ENCODE results near the gene FILIP1L. TPM values are rescaled to one million over a fixed set of nuclear protein-coding genes. Genes with fewer than 3 reads are reported as not detected.

Gene FILIP1L
- total RNA-seq, 1 experiment from 2014 or later = 0.17 TPM

DNA sequence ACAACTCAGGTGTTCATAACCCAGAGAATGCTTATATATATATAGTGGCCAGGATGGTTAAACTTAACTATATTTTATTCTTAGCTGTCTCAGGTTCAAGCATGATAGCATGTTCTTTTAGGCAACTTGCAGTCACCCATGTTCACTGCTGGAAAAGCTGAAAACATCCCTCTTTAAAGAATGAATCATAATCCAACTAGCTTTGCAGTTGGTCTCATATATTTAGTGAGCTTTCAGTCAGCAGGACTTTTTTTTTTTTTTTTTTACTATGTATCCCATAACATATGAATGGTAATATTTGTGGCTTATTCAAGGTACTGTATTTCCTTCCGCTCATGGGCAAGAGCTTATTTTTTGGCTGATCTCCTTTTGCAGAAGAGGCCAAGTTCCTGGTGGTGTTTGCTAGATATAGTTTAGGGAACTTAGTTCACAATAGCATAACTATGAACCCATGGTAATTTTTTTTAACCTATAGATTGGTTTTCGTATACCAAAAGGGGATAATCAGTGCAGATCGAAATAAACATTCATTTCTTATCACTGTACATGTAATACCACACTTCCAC lies 219.1 kb downstream of the FILIP1L start:
- H3K9ac ChIP-seq (ENCODE audit: low read length) = no peak overlapping the region
- H3K9me3 ChIP-seq (ENCODE audit: control insufficient read depth in 1 of 2, insufficient read depth in 1 of 2, low read depth in 1 of 2, low read length in 2 of 2) = no peaks in the 10 kb centered on the region
- H3K4me2 ChIP-seq (ENCODE audit: low read length) = peak overlapping the region; percentile 47
- H3K27me3 ChIP-seq (ENCODE audit: insufficient read depth, low read length) = no peaks in the 10 kb centered on the region
- POLR2A ChIA-PET = no interaction called here
- H3K79me2 ChIP-seq (ENCODE audit: insufficient read depth, low read length) = peaks cover 26% of the 10 kb centered on the region
- BruUV-seq (replicated peaks) = no TSS peak
- no peak overlapping the region for H3K27ac ChIP-seq (ENCODE audit: low read depth, low read length)
- no peaks in the 10 kb centered on the region for H3K9me2 ChIP-seq (ENCODE audit: insufficient read depth)
- RAD21 ChIA-PET (ENCODE audit: low non-redundant PET in 1 of 2, low total read pairs in 2 of 2, uncharacterized antibody in 2 of 2, unreplicated experiment in 2 of 2) = no interaction called here
- CTCF ChIA-PET = no interaction called here
- H2AFZ ChIP-seq (ENCODE audit: low read depth, low read length, poor library complexity, severe bottlenecking) = no peak overlapping the region
- no peaks in the 10 kb centered on the region for H3K36me3 ChIP-seq (ENCODE audit: control insufficient read depth in 1 of 2, insufficient read depth in 2 of 2, low read length in 2 of 2)
- no peaks in the 10 kb centered on the region for H4K20me1 ChIP-seq (ENCODE audit: insufficient read depth)
- intact Hi-C loops (cut with micrococcal nuclease) = no loop called here
- no peak overlapping the region for H3K4me3 ChIP-seq (replicated peaks in 1 of 2; ENCODE audit: low read depth in 1 of 2, low read length in 2 of 2)
- DNase-seq (ENCODE audit: low read depth, low spot score) = no peak
- peaks cover 12 to 27% of the 10 kb centered on the region in 2 experiments for H3K4me1 ChIP-seq (ENCODE audit: control insufficient read depth in 1 of 2, insufficient read depth in 2 of 2, low read length in 2 of 2)
- ATAC-seq = no peak
- no peak for TF ChIP-seq EGR1 (IDR thresholded peaks at IDR 0.05; ENCODE audit: low read depth)
- TF ChIP-seq FOSL1 (IDR thresholded peaks at IDR 0.05; ENCODE audit: low read depth) = no peak
- TF ChIP-seq, protein P1, sequence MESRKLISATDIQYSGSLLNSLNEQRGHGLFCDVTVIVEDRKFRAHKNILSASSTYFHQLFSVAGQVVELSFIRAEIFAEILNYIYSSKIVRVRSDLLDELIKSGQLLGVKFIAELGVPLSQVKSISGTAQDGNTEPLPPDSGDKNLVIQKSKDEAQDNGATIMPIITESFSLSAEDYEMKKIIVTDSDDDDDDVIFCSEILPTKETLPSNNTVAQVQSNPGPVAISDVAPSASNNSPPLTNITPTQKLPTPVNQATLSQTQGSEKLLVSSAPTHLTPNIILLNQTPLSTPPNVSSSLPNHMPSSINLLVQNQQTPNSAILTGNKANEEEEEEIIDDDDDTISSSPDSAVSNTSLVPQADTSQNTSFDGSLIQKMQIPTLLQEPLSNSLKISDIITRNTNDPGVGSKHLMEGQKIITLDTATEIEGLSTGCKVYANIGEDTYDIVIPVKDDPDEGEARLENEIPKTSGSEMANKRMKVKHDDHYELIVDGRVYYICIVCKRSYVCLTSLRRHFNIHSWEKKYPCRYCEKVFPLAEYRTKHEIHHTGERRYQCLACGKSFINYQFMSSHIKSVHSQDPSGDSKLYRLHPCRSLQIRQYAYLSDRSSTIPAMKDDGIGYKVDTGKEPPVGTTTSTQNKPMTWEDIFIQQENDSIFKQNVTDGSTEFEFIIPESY (IDR thresholded peaks at IDR 0.05; ENCODE audit: extremely low read depth, insufficient replicate concordance, low read length) = no peak
- TF ChIP-seq CBX3 (IDR thresholded peaks at IDR 0.05; ENCODE audit: low read depth) = no peak
- no peak for TF ChIP-seq ZFX (IDR thresholded peaks at IDR 0.05)
- TF ChIP-seq POLR2A (IDR thresholded peaks at IDR 0.05; ENCODE audit: borderline replicate concordance, extremely low read depth, insufficient read depth, insufficient read length) = no peak
- TF ChIP-seq, protein P2, sequence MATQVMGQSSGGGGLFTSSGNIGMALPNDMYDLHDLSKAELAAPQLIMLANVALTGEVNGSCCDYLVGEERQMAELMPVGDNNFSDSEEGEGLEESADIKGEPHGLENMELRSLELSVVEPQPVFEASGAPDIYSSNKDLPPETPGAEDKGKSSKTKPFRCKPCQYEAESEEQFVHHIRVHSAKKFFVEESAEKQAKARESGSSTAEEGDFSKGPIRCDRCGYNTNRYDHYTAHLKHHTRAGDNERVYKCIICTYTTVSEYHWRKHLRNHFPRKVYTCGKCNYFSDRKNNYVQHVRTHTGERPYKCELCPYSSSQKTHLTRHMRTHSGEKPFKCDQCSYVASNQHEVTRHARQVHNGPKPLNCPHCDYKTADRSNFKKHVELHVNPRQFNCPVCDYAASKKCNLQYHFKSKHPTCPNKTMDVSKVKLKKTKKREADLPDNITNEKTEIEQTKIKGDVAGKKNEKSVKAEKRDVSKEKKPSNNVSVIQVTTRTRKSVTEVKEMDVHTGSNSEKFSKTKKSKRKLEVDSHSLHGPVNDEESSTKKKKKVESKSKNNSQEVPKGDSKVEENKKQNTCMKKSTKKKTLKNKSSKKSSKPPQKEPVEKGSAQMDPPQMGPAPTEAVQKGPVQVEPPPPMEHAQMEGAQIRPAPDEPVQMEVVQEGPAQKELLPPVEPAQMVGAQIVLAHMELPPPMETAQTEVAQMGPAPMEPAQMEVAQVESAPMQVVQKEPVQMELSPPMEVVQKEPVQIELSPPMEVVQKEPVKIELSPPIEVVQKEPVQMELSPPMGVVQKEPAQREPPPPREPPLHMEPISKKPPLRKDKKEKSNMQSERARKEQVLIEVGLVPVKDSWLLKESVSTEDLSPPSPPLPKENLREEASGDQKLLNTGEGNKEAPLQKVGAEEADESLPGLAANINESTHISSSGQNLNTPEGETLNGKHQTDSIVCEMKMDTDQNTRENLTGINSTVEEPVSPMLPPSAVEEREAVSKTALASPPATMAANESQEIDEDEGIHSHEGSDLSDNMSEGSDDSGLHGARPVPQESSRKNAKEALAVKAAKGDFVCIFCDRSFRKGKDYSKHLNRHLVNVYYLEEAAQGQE (IDR thresholded peaks at IDR 0.05; ENCODE audit: low read depth) = no peak
- TF ChIP-seq, protein P3, sequence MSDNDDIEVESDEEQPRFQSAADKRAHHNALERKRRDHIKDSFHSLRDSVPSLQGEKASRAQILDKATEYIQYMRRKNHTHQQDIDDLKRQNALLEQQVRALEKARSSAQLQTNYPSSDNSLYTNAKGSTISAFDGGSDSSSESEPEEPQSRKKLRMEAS (IDR thresholded peaks at IDR 0.05) = no peak
- TF ChIP-seq JUND (IDR thresholded peaks at IDR 0.05) = no peak
- TF ChIP-seq RAD21 (IDR thresholded peaks at IDR 0.05; ENCODE audit: low read depth) = no peak
- TF ChIP-seq SRF (IDR thresholded peaks at IDR 0.05; ENCODE audit: low read depth) = no peak
- TF ChIP-seq CEBPB (IDR thresholded peaks at IDR 0.05; ENCODE audit: low read depth) = no peak
- TF ChIP-seq, protein P4, sequence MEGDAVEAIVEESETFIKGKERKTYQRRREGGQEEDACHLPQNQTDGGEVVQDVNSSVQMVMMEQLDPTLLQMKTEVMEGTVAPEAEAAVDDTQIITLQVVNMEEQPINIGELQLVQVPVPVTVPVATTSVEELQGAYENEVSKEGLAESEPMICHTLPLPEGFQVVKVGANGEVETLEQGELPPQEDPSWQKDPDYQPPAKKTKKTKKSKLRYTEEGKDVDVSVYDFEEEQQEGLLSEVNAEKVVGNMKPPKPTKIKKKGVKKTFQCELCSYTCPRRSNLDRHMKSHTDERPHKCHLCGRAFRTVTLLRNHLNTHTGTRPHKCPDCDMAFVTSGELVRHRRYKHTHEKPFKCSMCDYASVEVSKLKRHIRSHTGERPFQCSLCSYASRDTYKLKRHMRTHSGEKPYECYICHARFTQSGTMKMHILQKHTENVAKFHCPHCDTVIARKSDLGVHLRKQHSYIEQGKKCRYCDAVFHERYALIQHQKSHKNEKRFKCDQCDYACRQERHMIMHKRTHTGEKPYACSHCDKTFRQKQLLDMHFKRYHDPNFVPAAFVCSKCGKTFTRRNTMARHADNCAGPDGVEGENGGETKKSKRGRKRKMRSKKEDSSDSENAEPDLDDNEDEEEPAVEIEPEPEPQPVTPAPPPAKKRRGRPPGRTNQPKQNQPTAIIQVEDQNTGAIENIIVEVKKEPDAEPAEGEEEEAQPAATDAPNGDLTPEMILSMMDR (IDR thresholded peaks at IDR 0.05 in 2 of 3, conservative IDR thresholded peaks at IDR 0.05 in 1 of 3; ENCODE audit: borderline replicate concordance in 1 of 3, insufficient read depth in 1 of 3, low read depth in 2 of 3, low read length in 2 of 3) = no peak
- TF ChIP-seq YY1 (IDR thresholded peaks at IDR 0.05; ENCODE audit: extremely low read depth, insufficient replicate concordance, low read depth, low read length) = no peak

All from HCT116 (cell line).